ENCODE results near the gene PCDH19.

PCDH19 gene

GRCh38 chrX:100358766-100359165, 51.3 kb downstream of the PCDH19 start:
- H3K4me3 ChIP-seq (ENCODE audit: low read length): no peak overlapping the region
- DNase-seq (ENCODE audit: low read depth): no peak
- no peak for TF ChIP-seq CTCF (conservative IDR thresholded peaks at IDR 0.05; ENCODE audit: low read length)

- no peak overlapping the region for H3K4me3 ChIP-seq (ENCODE audit: low read length)
- TF ChIP-seq CTCF (conservative IDR thresholded peaks at IDR 0.05; ENCODE audit: low read length): no peak
- no peak for DNase-seq (ENCODE audit: low read depth)
Observed at GRCh38 chrX:100356351-100356896, 53.6 kb downstream of the PCDH19 start.

- TF ChIP-seq CTCF (conservative IDR thresholded peaks at IDR 0.05; ENCODE audit: low read length): no peak
- DNase-seq (ENCODE audit: low read depth): no peak
- H3K4me3 ChIP-seq (ENCODE audit: low read length): no peak overlapping the region
Observed at GRCh38 chrX:100355680-100356079, 54.4 kb downstream of the PCDH19 start.

- H3K4me3 ChIP-seq (ENCODE audit: low read length): no peak overlapping the region
- no peak for TF ChIP-seq CTCF (conservative IDR thresholded peaks at IDR 0.05; ENCODE audit: low read length)
- DNase-seq (ENCODE audit: low read depth): no peak
Observed at GRCh38 chrX:100353326-100353725, 56.7 kb downstream of the PCDH19 start.

- no peak overlapping the region for H3K4me3 ChIP-seq (ENCODE audit: low read length)
- no peak for DNase-seq (ENCODE audit: low read depth)
Observed at GRCh38 chrX:100350704-100351489, 59.2 kb downstream of the PCDH19 start.

GRCh38 chrX:100349391-100349790, 60.7 kb downstream of the PCDH19 start:
- DNase-seq (ENCODE audit: low read depth): no peak
- H3K4me3 ChIP-seq (ENCODE audit: low read length): no peak overlapping the region
- TF ChIP-seq CTCF (conservative IDR thresholded peaks at IDR 0.05; ENCODE audit: low read length): no peak

More at GRCh38 chrX:100350704-100351489, 59.2 kb downstream of the PCDH19 start:
- no peak for TF ChIP-seq CTCF (conservative IDR thresholded peaks at IDR 0.05; ENCODE audit: low read length)

GRCh38 chrX:100341142-100341510, 68.9 kb downstream of the PCDH19 start:
- peak; percentile 10 for DNase-seq (ENCODE audit: low read depth)
- H3K4me3 ChIP-seq (ENCODE audit: low read length): no peak overlapping the region
- TF ChIP-seq CTCF (conservative IDR thresholded peaks at IDR 0.05; ENCODE audit: low read length): no peak

Measured in AG10803 (cell line).